ENCODE results near the gene SYNE1.
"Not testable (repeated sequence)": the region's sequence is repeated elsewhere in the genome, so short reads cannot be mapped to it uniquely, and the experiment has no call there.

Gene SYNE1

GRCh38 chr6:152138344-152138743 lies 498.8 kb downstream of the SYNE1 start:
- DNase-seq (ENCODE audit: low read depth in 2 of 2) = not testable (repeated sequence)

- DNase-seq (ENCODE audit: low read depth in 2 of 2) = no peak
These were observed 500.7 kb downstream of the SYNE1 start for GRCh38 chr6:152136449-152136825.

- no peak for DNase-seq (ENCODE audit: low read depth in 2 of 2)
These were observed 501.3 kb downstream of the SYNE1 start for GRCh38 chr6:152135755-152136448.

- DNase-seq (ENCODE audit: low read depth in 2 of 2) = no peak
These were observed 506.7 kb downstream of the SYNE1 start for GRCh38 chr6:152130441-152130840.

- no peak for DNase-seq (ENCODE audit: low read depth in 2 of 2)
These were observed 507.4 kb downstream of the SYNE1 start for GRCh38 chr6:152129691-152130151.

- no peak for DNase-seq (ENCODE audit: low read depth in 2 of 2)
These were observed 509.6 kb downstream of the SYNE1 start for GRCh38 chr6:152127432-152128165.

- no peak for DNase-seq (ENCODE audit: low read depth in 2 of 2)
These were observed 512.6 kb downstream of the SYNE1 start for GRCh38 chr6:152124429-152125074.

GRCh38 chr6:152123076-152123475 lies 514.1 kb downstream of the SYNE1 start:
- DNase-seq (ENCODE audit: low read depth in 2 of 2) = no peak

- DNase-seq (ENCODE audit: low read depth in 2 of 2) = no peak
These were observed 514.7 kb downstream of the SYNE1 start for GRCh38 chr6:152122434-152122833.

GRCh38 chr6:152121910-152122309 lies 515.3 kb downstream of the SYNE1 start:
- DNase-seq (ENCODE audit: low read depth in 2 of 2) = no peak

- no peak for DNase-seq (ENCODE audit: low read depth in 2 of 2)
These were observed 517.3 kb downstream of the SYNE1 start for GRCh38 chr6:152119831-152120230.

- no peak for DNase-seq (ENCODE audit: low read depth in 2 of 2)
These were observed 518.5 kb downstream of the SYNE1 start for GRCh38 chr6:152118678-152119077.

GRCh38 chr6:152118224-152118623 lies 518.9 kb downstream of the SYNE1 start:
- DNase-seq (ENCODE audit: low read depth in 2 of 2) = no peak

GRCh38 chr6:152117156-152118133 lies 519.7 kb downstream of the SYNE1 start:
- DNase-seq (ENCODE audit: low read depth in 2 of 2) = no peak

GRCh38 chr6:152112491-152113261 lies 524.5 kb downstream of the SYNE1 start:
- no peak for DNase-seq (ENCODE audit: low read depth in 2 of 2)

GRCh38 chr6:152110886-152111820 lies 526.0 kb downstream of the SYNE1 start:
- no peak for DNase-seq (ENCODE audit: low read depth in 2 of 2)

- DNase-seq (ENCODE audit: low read depth in 2 of 2) = no peak
These were observed 529.2 kb downstream of the SYNE1 start for GRCh38 chr6:152107973-152108372.

- DNase-seq (ENCODE audit: low read depth in 2 of 2) = no peak
These were observed 537.0 kb downstream of the SYNE1 start for GRCh38 chr6:152100183-152100618.

- no peak for DNase-seq (ENCODE audit: low read depth in 2 of 2)
These were observed 537.5 kb downstream of the SYNE1 start for GRCh38 chr6:152099446-152100182.
